Neural crest cell (in vitro differentiated cells): ENCODE data around the gene OCRL. TPM values are rescaled to one million over a fixed set of nuclear protein-coding genes. Genes with fewer than 3 reads are reported as not detected.
"Not testable (repeated sequence)": the region's sequence is repeated elsewhere in the genome, so short reads cannot be mapped to it uniquely, and the experiment has no call there.

ENCODE experiments used
- DNase-seq: peaks from one replicate; pipeline ENCODE4 v3.0.0; 2021; ENCODE audit warnings: low read depth, mixed read lengths, low spot score
- H3K27ac Mint-ChIP-seq: one replicate; pipeline ENCODE4 v1.8.0; 2021; ENCODE audit warnings: mild to moderate bottlenecking, mixed read lengths; ENCODE audit not compliant: unreplicated experiment
- H3K27me3 Mint-ChIP-seq: 2 replicates; pipeline ENCODE4 v1.8.0; 2021; ENCODE audit warnings: low read depth, mild to moderate bottlenecking, mixed read lengths
- H3K36me3 Mint-ChIP-seq: 2 replicates; pipeline ENCODE4 v1.8.0; 2021; ENCODE audit warnings: low read depth, mild to moderate bottlenecking, mixed read lengths
- H3K4me1 Mint-ChIP-seq: 2 replicates; pipeline ENCODE4 v1.8.0; 2021; ENCODE audit warnings: mixed read lengths
- H3K4me3 Mint-ChIP-seq: one replicate; pipeline ENCODE4 v1.8.0; 2021; ENCODE audit warnings: mild to moderate bottlenecking, mixed read lengths
- H3K9me3 Mint-ChIP-seq: 2 replicates; pipeline ENCODE4 v1.8.0; 2021; ENCODE audit warnings: mixed read lengths
- total RNA-seq: library from RNA; stranded (reverse); gene quantifications from 2 replicates; pipeline ENCODE4 v1.2.1, GENCODE V29; 2021
- TF ChIP-seq, protein P1 (sequence below): fragments of 200-600 bp; sonication (generic); conservative IDR thresholded peaks from 2 replicates; pipeline ENCODE4 v1.5.0; 2021; ENCODE audit warnings: antibody characterized with exemption, mild to moderate bottlenecking

OCRL gene
- total RNA-seq, 1 donor from 2014 or later: 41.6 TPM

DNA sequence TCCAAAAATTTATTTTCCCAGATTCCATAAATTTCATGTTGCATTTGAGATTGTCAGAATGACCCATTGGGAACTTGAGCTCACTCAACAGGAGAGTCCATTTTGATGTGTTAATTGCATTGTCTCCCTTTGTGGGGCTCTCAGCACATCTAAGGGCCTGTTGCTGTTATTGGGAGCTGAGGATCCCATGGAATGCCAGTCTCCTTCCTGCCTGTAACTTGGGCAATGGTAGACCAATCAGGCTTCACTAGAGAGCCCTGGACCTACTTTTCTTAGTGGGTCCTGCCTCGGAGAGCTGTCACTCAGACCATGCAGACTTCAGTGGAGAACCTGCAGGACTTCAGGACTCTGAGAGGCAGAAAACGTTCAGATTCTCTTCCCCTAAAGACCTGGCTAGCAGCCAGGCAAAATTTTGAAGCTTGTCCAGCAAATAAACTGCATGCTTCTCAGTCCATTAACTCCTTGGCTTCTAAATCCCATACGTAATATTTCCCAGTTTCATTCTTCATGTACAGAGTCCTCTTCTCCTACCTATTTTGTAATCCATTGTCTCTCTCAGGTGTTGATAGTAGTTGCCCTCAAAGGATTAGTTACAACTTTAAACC lies 25.1 kb downstream of the OCRL start:
- Mint-ChIP-seq H3K4me3 (no peak overlapping the region), H3K4me1 (no peaks in the 10 kb centered on the region), H3K27ac (no peak overlapping the region), H3K9me3 (peaks cover 2% of the 10 kb centered on the region), H3K36me3 (peaks cover 36% of the 10 kb centered on the region), H3K27me3 (no peaks in the 10 kb centered on the region)
- TF ChIP-seq, protein P1, sequence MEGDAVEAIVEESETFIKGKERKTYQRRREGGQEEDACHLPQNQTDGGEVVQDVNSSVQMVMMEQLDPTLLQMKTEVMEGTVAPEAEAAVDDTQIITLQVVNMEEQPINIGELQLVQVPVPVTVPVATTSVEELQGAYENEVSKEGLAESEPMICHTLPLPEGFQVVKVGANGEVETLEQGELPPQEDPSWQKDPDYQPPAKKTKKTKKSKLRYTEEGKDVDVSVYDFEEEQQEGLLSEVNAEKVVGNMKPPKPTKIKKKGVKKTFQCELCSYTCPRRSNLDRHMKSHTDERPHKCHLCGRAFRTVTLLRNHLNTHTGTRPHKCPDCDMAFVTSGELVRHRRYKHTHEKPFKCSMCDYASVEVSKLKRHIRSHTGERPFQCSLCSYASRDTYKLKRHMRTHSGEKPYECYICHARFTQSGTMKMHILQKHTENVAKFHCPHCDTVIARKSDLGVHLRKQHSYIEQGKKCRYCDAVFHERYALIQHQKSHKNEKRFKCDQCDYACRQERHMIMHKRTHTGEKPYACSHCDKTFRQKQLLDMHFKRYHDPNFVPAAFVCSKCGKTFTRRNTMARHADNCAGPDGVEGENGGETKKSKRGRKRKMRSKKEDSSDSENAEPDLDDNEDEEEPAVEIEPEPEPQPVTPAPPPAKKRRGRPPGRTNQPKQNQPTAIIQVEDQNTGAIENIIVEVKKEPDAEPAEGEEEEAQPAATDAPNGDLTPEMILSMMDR: no peak
- no peak for DNase-seq

DNA sequence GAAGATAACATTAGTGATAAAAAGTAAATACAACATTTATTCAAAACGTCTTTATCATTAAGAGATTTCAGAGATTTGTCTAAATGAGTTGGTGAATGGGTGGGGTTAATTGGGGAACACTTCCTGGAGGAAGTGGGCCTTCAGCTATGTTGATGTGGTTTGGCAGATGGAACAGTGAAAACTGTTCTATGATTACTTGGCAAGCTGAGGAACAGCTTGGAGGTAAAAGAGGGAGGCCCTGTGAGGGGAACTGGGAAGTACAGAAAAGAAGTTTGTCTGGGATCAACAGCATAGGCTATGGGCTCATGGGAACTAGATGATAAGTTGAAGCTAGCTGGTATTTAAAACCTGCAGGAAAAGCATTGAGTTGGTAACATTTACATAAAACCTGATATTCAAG lies 26.0 kb downstream of the OCRL start:
- H3K36me3 Mint-ChIP-seq: peaks cover 31% of the 10 kb centered on the region
- H3K27ac Mint-ChIP-seq: no peak overlapping the region
- TF ChIP-seq, protein P1: no peak
- H3K4me1 Mint-ChIP-seq: no peaks in the 10 kb centered on the region
- H3K27me3 Mint-ChIP-seq: no peaks in the 10 kb centered on the region
- no peak for DNase-seq
- H3K9me3 Mint-ChIP-seq: peaks cover 2% of the 10 kb centered on the region
- no peak overlapping the region for H3K4me3 Mint-ChIP-seq

DNA sequence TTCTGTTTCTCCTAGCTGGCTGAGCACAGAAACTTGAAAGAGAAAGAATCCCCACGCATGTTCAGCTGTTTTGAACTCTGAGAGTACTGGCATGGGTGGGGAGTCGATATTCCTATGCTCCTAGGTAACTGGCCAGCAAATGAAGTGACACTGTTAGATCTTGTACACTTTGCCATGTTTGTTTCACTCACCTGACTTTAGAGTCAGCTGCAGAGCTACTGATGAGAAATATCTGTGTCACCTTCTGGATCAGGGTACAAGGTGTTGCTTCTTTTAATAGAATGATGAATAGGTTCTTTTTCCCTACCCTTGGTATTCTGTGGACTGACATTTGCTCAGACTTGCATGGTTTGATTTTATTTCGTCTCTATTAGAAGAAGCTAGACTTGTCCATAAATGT lies 28.3 kb downstream of the OCRL start:
- DNase-seq: no peak
- Mint-ChIP-seq H3K4me3 (no peak overlapping the region), H3K4me1 (no peaks in the 10 kb centered on the region), H3K9me3 (peaks cover 2% of the 10 kb centered on the region), H3K27ac (no peak overlapping the region), H3K36me3 (peaks cover 24% of the 10 kb centered on the region), H3K27me3 (no peaks in the 10 kb centered on the region)
- TF ChIP-seq, protein P1: no peak

DNA sequence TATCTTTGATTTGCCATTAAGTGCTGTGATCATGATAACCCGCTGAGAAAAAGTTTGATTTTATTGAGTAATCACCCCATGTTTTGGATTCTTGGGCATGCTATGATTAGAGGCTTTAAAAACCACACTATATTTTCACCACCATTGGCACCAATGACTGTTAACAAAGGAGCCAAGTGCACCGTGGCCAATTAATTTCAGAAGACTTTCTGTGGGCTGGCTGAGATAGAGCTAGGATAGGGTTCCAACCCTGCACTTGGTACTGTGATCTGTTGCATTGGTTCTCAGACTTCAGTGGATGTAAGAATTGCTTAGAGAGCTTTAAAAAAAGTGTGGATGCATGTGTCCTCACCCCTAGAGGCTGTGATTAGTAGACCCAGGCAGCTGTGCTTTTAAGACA lies 32.4 kb downstream of the OCRL start:
- no peaks in the 10 kb centered on the region for H3K27me3 Mint-ChIP-seq
- DNase-seq: no peak
- no peak overlapping the region for H3K4me3 Mint-ChIP-seq
- TF ChIP-seq, protein P1: no peak
- H3K27ac Mint-ChIP-seq: no peak overlapping the region
- H3K9me3 Mint-ChIP-seq: no peaks in the 10 kb centered on the region
- H3K36me3 Mint-ChIP-seq: peaks cover 40% of the 10 kb centered on the region
- no peaks in the 10 kb centered on the region for H3K4me1 Mint-ChIP-seq

DNA sequence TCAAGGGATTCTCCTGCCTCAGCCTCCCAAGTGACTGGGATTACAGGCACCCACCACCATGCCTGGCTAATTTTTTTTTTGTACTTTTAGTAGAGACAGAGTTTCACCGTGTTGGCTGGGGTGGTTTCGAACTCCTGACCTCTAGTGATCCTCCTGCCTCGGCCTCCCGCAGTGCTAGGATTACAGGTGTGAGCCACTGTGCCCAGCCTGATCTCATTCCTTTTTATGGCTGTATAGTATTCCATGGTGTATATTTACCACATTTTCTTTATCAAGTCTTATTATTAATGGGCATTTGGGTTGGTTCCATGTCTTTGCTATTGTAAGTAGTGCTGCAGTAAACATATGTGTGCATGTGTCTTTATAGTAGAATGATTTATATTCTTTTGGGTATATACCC lies 33.6 kb downstream of the OCRL start:
- not testable (repeated sequence) for H3K9me3 Mint-ChIP-seq, H3K27me3 Mint-ChIP-seq, H3K27ac Mint-ChIP-seq, H3K4me3 Mint-ChIP-seq, DNase-seq, H3K4me1 Mint-ChIP-seq
- peaks cover 43% of the 10 kb centered on the region for H3K36me3 Mint-ChIP-seq

DNA sequence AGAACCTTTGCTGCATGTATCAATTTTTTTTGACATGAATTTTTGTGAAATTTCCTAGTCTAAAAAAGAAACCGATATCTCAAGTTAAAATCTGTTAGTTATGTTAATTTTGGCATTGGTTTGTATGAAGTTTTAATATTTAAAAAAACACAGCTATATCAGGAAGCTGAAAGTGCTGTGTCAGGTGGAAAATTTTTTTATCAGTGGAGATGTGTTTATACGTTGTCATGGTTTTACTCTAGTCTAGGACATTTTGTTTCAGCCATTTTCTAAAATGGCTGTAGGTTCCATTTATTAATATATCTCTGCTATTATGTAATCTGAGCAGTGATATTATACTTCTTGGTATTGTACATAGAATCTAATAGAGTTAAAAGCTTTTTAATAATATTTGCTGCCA lies 34.2 kb downstream of the OCRL start:
- Mint-ChIP-seq H3K27me3 (no peaks in the 10 kb centered on the region), H3K4me3 (no peak overlapping the region), H3K27ac (no peak overlapping the region), H3K9me3 (no peaks in the 10 kb centered on the region), H3K4me1 (no peaks in the 10 kb centered on the region), H3K36me3 (peaks cover 43% of the 10 kb centered on the region)
- no peak for DNase-seq
- TF ChIP-seq, protein P1: no peak
